Stimulated activated CD8-positive, alpha-beta memory T cell treated with anti-CD3 and anti-CD28 coated beads, Interleukin-15, amount 100 ng/mL, for 1 hour (primary cell): ENCODE measurements around the gene RSPH6A.

Experiments used
- DNase-seq: peaks from one replicate; pipeline ENCODE4 v3.0.0-alpha.2; 2020; ENCODE audit warnings: low read depth

The RSPH6A gene

GRCh38 chr19:45780146-45780447 is 35.0 kb downstream of the RSPH6A start:
- no peak for DNase-seq

- DNase-seq: peak; percentile 64
Observed at GRCh38 chr19:45779231-45780145, 35.6 kb downstream of the RSPH6A start.

- no peak for DNase-seq
Observed at GRCh38 chr19:45778010-45778661, 37.0 kb downstream of the RSPH6A start.

- DNase-seq: no peak
Observed at GRCh38 chr19:45777395-45777961, 37.6 kb downstream of the RSPH6A start.

- DNase-seq: no peak
Observed at GRCh38 chr19:45774765-45775164, 40.3 kb downstream of the RSPH6A start.

- DNase-seq: no peak
Observed at GRCh38 chr19:45773384-45773783, 41.7 kb downstream of the RSPH6A start.

GRCh38 chr19:45772912-45773311 is 42.2 kb downstream of the RSPH6A start:
- DNase-seq: no peak

GRCh38 chr19:45772130-45772840 is 42.8 kb downstream of the RSPH6A start:
- no peak for DNase-seq

- DNase-seq: no peak
Observed at GRCh38 chr19:45771311-45771933, 43.7 kb downstream of the RSPH6A start.

GRCh38 chr19:45770192-45771101 is 44.7 kb downstream of the RSPH6A start:
- DNase-seq: peak; percentile 82

- DNase-seq: no peak
Observed at GRCh38 chr19:45769821-45770191, 45.3 kb downstream of the RSPH6A start.

GRCh38 chr19:45768984-45769782 is 45.9 kb downstream of the RSPH6A start, which contains the start of gene SIX5:
TSS of gene SIX5 (minus strand) at chr19:45769252. CDS start at chr19:45768844, 408 bp downstream.
- peak; percentile 78 for DNase-seq

- no peak for DNase-seq
Observed at GRCh38 chr19:45768655-45768983, 46.5 kb downstream of the RSPH6A start.

GRCh38 chr19:45767881-45768654 is 47.0 kb downstream of the RSPH6A start:
- DNase-seq: no peak

- DNase-seq: no peak
Observed at GRCh38 chr19:45767410-45767880, 47.7 kb downstream of the RSPH6A start.

GRCh38 chr19:45766869-45767346 is 48.2 kb downstream of the RSPH6A start:
- no peak for DNase-seq

GRCh38 chr19:45766296-45766868 is 48.7 kb downstream of the RSPH6A start:
- DNase-seq: no peak

- no peak for DNase-seq
Observed at GRCh38 chr19:45765702-45766295, 49.3 kb downstream of the RSPH6A start.
